ENCODE data around the gene ZDHHC11B.
"Not testable (repeated sequence)": the region's sequence is repeated elsewhere in the genome, so short reads cannot be mapped to it uniquely, and the experiment has no call there.

DNA sequence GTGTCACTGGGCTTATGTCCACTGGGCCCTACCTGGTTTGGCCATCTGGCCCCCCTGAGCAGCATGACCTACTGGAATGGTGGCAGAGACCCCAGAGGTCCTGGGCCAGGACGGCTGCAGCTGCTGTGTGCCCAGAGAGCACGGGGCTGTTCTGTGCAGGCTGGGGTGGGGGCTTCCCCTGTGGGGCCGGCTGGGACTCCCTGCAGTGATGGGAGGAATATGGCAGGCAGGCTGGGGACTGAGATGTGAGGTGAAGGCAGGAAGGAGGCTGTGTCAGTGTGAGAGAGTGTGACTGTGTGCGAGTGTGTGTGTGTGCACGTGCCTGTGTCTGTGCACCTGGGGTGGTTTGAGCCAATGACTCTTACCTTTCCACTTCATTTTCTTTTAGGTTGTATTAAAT, 29.0 kb upstream of the ZDHHC11B start:
- TF ChIP-seq POLR2A (IDR thresholded peaks at IDR 0.05), result not testable (repeated sequence)
- TF ChIP-seq, protein P1, sequence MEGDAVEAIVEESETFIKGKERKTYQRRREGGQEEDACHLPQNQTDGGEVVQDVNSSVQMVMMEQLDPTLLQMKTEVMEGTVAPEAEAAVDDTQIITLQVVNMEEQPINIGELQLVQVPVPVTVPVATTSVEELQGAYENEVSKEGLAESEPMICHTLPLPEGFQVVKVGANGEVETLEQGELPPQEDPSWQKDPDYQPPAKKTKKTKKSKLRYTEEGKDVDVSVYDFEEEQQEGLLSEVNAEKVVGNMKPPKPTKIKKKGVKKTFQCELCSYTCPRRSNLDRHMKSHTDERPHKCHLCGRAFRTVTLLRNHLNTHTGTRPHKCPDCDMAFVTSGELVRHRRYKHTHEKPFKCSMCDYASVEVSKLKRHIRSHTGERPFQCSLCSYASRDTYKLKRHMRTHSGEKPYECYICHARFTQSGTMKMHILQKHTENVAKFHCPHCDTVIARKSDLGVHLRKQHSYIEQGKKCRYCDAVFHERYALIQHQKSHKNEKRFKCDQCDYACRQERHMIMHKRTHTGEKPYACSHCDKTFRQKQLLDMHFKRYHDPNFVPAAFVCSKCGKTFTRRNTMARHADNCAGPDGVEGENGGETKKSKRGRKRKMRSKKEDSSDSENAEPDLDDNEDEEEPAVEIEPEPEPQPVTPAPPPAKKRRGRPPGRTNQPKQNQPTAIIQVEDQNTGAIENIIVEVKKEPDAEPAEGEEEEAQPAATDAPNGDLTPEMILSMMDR (IDR thresholded peaks at IDR 0.05), result not testable (repeated sequence)
